GM23338 (cell line): ENCODE measurements around the gene KAZN. TPM values are rescaled to one million over a fixed set of nuclear protein-coding genes. Genes with fewer than 3 reads are reported as not detected.

ENCODE experiments used
- ATAC-seq: fragments of 200-7000 bp; cut with Tn5 transposase; 3 replicates; pipeline ENCODE4 v1.9.1; 2020
- DNase-seq: peaks from one replicate; pipeline ENCODE4 v3.0.0-alpha.2; 2015; ENCODE audit warnings: low spot score
- H2AFZ ChIP-seq: fragments of 200-600 bp; sonication (generic); 2 replicates; pipeline ENCODE4 v1.8.0; 2016; ENCODE audit warnings: antibody characterized with exemption, mild to moderate bottlenecking, moderate library complexity
- H3F3A ChIP-seq: fragments of 200-600 bp; sonication (generic); replicated peaks from 2 replicates; pipeline ENCODE4 v1.8.0; 2017; ENCODE audit warnings: antibody characterized with exemption, mixed run types, low read depth
- H3K27ac ChIP-seq: fragments of 200-600 bp; sonication (generic); 2 replicates; pipeline ENCODE4 v1.6.1; 2016; ENCODE audit warnings: low read depth
- H3K27me3 ChIP-seq: fragments of 200-600 bp; sonication (generic); 2 replicates; pipeline ENCODE4 v1.8.0; 2016; ENCODE audit warnings: mild to moderate bottlenecking, mixed run types, moderate library complexity; ENCODE audit not compliant: insufficient read depth
- H3K36me3 ChIP-seq: fragments of 200-600 bp; sonication (generic); 2 replicates; pipeline ENCODE4 v1.8.0; 2016; ENCODE audit warnings: mild to moderate bottlenecking; ENCODE audit not compliant: insufficient read depth
- H3K4me1 ChIP-seq: fragments of 200-600 bp; sonication (generic); 2 replicates; pipeline ENCODE4 v1.8.0; 2016; ENCODE audit warnings: mild to moderate bottlenecking, moderate library complexity; ENCODE audit not compliant: insufficient read depth
- H3K4me2 ChIP-seq: fragments of 200-600 bp; sonication (generic); 2 replicates; pipeline ENCODE4 v1.7.1; 2017; ENCODE audit warnings: mixed run types
- H3K4me3 ChIP-seq: fragments of 200-600 bp; sonication (generic); 2 replicates; pipeline ENCODE4 v1.6.1; 2016; ENCODE audit warnings: mixed run types
- H3K79me2 ChIP-seq: fragments of 200-600 bp; sonication (generic); replicated peaks from 2 replicates; pipeline ENCODE4 v1.8.0; 2017; ENCODE audit warnings: mild to moderate bottlenecking; ENCODE audit not compliant: insufficient read depth
- H3K9me2 ChIP-seq: fragments of 200-600 bp; sonication (generic); 2 replicates; pipeline ENCODE4 v1.8.0; 2017; ENCODE audit not compliant: insufficient read depth
- H4K20me1 ChIP-seq: fragments of 200-600 bp; sonication (generic); replicated peaks from 2 replicates; pipeline ENCODE4 v1.8.0; 2017; ENCODE audit warnings: mild to moderate bottlenecking; ENCODE audit not compliant: insufficient read depth
- H3K27ac Mint-ChIP-seq: 2 replicates; pipeline ENCODE4 v1.8.0; 2020; ENCODE audit warnings: inconsistent platforms, mild to moderate bottlenecking, moderate library complexity, mixed read lengths
- H3K27me3 Mint-ChIP-seq: 3 replicates; pipeline ENCODE4 v1.8.0; 2022; ENCODE audit warnings: low read depth, mild to moderate bottlenecking, moderate library complexity, mixed read lengths, inconsistent platforms; ENCODE audit not compliant: insufficient read depth, poor library complexity
- H3K36me3 Mint-ChIP-seq: 3 replicates; pipeline ENCODE4 v1.8.0; 2021; ENCODE audit warnings: low read depth, mild to moderate bottlenecking, inconsistent platforms, moderate library complexity, mixed read lengths
- H3K4me1 Mint-ChIP-seq: 3 replicates; pipeline ENCODE4 v1.8.0; 2020; ENCODE audit warnings: mild to moderate bottlenecking, inconsistent platforms, mixed read lengths
- H3K4me3 Mint-ChIP-seq: 3 replicates; pipeline ENCODE4 v1.8.0; 2021; ENCODE audit warnings: moderate library complexity, mild to moderate bottlenecking, inconsistent platforms, mixed read lengths
- H3K9me3 Mint-ChIP-seq: 3 replicates; pipeline ENCODE4 v1.8.0; 2020; ENCODE audit warnings: moderate library complexity, mild to moderate bottlenecking, inconsistent platforms, mixed read lengths
- EZH2 ChIP-seq: fragments of 200-600 bp; sonication (generic); IDR thresholded peaks from one replicate; pipeline ENCODE4 v1.8.0; 2017; ENCODE audit warnings: antibody characterized with exemption, mild to moderate bottlenecking, low read depth; ENCODE audit not compliant: unreplicated experiment
- EZH2phosphoT487 ChIP-seq: fragments of 200-600 bp; sonication (generic); IDR thresholded peaks from one replicate; pipeline ENCODE4 v1.8.1; 2018; ENCODE audit warnings: antibody characterized with exemption; ENCODE audit not compliant: unreplicated experiment
- NANOG ChIP-seq: IDR thresholded peaks from 2 replicates; pipeline ENCODE4 v1.6.1; 2016; ENCODE audit warnings: antibody characterized with exemption, borderline replicate concordance
- polyA plus RNA-seq: library from polyadenylated mRNA; unstranded; fragments of >200 nt; fragmentation: Nextera tagmentation; extraction: Ambion mirVana; gene quantifications from 2 replicates; pipeline ENCODE4 v1.2.1, GENCODE V29; 2016
- total RNA-seq: library from RNA; depleted of rRNA; stranded (reverse); fragments of >200 nt; shearing (Covaris generic); gene quantifications from 2 replicates; pipeline ENCODE4 v1.2.3, GENCODE V29; 2014
- TF ChIP-seq, protein P1 (sequence below): fragments of 250-450 bp; sonication (Bioruptor Pico); IDR thresholded peaks from 2 replicates; pipeline ENCODE4 v1.5.0; 2020; ENCODE audit warnings: mild to moderate bottlenecking, moderate library complexity

KAZN gene
- total and polyA plus RNA-seq, 2 experiments from 2014 or later: 9.9 to 15.0 TPM

DNA sequence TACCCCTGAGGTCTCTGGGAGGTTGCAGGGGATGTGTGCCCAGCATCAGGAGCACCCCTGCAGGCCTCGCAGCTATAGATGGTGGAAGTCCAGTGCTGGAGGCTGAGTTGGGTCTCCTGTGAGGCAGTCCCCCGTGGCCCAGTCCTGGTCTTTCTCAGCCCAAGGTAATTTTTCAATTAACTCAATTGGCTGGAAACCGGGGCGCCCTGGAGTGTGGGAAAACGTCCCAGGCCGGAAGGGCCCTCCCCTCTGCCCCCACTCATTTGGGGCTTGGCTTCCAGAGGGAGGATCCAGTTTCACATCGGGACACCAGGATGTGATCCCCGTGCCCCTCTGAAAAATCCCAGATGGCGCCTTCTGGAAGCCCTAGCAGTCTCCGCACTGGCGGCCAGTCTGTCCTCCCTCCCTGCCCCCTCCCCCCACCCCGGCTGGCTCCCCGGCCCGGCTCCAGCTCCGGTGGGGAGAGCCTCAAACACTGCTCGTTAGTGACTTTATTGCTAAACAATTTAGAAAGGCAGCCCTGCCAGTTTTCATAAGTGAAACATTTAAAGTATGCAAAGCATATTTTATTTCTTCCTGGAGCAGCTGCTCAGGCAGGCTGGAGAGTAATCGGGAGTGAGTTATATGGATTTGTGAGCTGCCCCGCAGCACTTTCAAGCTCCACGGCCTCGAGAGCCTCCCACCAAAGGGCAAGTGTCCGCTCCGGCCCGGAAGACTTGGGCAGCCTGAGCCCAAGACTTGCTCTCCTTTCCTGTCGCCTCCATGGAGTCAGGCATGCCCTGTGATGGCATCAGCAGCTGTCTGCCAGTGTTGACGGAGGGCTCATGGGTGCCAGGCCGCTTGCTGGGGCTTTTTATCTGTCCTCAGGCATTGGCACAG lies 346.9 kb downstream of the KAZN start:
- TF ChIP-seq NANOG (no peak), EZH2phosphoT487 (no peak), EZH2 (no peak)
- TF ChIP-seq, protein P1, sequence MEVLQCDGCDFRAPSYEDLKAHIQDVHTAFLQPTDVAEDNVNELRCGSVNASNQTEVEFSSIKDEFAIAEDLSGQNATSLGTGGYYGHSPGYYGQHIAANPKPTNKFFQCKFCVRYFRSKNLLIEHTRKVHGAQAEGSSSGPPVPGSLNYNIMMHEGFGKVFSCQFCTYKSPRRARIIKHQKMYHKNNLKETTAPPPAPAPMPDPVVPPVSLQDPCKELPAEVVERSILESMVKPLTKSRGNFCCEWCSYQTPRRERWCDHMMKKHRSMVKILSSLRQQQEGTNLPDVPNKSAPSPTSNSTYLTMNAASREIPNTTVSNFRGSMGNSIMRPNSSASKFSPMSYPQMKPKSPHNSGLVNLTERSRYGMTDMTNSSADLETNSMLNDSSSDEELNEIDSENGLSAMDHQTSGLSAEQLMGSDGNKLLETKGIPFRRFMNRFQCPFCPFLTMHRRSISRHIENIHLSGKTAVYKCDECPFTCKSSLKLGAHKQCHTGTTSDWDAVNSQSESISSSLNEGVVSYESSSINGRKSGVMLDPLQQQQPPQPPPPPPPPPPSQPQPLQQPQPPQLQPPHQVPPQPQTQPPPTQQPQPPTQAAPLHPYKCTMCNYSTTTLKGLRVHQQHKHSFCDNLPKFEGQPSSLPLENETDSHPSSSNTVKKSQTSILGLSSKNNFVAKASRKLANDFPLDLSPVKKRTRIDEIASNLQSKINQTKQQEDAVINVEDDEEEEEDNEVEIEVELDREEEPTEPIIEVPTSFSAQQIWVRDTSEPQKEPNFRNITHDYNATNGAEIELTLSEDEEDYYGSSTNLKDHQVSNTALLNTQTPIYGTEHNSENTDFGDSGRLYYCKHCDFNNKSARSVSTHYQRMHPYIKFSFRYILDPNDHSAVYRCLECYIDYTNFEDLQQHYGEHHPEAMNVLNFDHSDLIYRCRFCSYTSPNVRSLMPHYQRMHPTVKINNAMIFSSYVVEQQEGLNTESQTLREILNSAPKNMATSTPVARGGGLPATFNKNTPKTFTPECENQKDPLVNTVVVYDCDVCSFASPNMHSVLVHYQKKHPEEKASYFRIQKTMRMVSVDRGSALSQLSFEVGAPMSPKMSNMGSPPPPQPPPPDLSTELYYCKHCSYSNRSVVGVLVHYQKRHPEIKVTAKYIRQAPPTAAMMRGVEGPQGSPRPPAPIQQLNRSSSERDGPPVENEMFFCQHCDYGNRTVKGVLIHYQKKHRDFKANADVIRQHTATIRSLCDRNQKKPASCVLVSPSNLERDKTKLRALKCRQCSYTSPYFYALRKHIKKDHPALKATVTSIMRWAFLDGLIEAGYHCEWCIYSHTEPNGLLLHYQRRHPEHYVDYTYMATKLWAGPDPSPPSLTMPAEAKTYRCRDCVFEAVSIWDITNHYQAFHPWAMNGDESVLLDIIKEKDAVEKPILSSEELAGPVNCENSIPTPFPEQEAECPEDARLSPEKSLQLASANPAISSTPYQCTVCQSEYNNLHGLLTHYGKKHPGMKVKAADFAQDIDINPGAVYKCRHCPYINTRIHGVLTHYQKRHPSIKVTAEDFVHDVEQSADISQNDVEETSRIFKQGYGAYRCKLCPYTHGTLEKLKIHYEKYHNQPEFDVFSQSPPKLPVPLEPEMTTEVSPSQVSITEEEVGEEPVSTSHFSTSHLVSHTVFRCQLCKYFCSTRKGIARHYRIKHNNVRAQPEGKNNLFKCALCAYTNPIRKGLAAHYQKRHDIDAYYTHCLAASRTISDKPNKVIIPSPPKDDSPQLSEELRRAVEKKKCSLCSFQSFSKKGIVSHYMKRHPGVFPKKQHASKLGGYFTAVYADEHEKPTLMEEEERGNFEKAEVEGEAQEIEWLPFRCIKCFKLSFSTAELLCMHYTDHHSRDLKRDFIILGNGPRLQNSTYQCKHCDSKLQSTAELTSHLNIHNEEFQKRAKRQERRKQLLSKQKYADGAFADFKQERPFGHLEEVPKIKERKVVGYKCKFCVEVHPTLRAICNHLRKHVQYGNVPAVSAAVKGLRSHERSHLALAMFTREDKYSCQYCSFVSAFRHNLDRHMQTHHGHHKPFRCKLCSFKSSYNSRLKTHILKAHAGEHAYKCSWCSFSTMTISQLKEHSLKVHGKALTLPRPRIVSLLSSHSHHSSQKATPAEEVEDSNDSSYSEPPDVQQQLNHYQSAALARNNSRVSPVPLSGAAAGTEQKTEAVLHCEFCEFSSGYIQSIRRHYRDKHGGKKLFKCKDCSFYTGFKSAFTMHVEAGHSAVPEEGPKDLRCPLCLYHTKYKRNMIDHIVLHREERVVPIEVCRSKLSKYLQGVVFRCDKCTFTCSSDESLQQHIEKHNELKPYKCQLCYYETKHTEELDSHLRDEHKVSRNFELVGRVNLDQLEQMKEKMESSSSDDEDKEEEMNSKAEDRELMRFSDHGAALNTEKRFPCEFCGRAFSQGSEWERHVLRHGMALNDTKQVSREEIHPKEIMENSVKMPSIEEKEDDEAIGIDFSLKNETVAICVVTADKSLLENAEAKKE (CRISPR knock-in tag): no peak
- ATAC-seq (peak; percentile 65), DNase-seq (peak; percentile 68)
- Histone ChIP-seq H3K9me2 (0 out of 2 replicates have a peak, but pooled peaks cover 3% of the 10 kb centered on the region), H3F3A (no peaks in the 10 kb centered on the region), H3K4me3 (no peak overlapping the region), H2AFZ (no peak overlapping the region), H3K4me2 (peak overlapping the region; percentile 51; the same call in 1 of the 2 replicates), H3K36me3 (no peaks in the 10 kb centered on the region), H3K4me1 (peaks cover 24% of the 10 kb centered on the region), H3K27ac (peak overlapping the region; percentile 32; the same call in 1 of the 2 replicates), H3K79me2 (no peaks in the 10 kb centered on the region; the same call in 1 of the 2 replicates), H4K20me1 (peaks cover 4% of the 10 kb centered on the region; the same call in 1 of the 2 replicates), H3K27me3 (no peaks in the 10 kb centered on the region)
- Mint-ChIP-seq H3K9me3 (no peaks in the 10 kb centered on the region; the same call in 2 of the 3 replicates), H3K4me3 (no peak overlapping the region), H3K27ac (no peak overlapping the region; the same call in 1 of the 2 replicates), H3K36me3 (no peaks in the 10 kb centered on the region), H3K4me1 (peaks cover 59% of the 10 kb centered on the region), H3K27me3 (peaks cover 18% of the 10 kb centered on the region)
